Measurements from ENCODE around the gene ATAD2B. TPM values are rescaled to one million over a fixed set of nuclear protein-coding genes. Genes with fewer than 3 reads are reported as not detected.
"Not testable (repeated sequence)": the region's sequence is repeated elsewhere in the genome, so short reads cannot be mapped to it uniquely, and the experiment has no call there.

Gene ATAD2B
- total RNA-seq, 1 donor from 2014 or later: 68.5 TPM

DNA sequence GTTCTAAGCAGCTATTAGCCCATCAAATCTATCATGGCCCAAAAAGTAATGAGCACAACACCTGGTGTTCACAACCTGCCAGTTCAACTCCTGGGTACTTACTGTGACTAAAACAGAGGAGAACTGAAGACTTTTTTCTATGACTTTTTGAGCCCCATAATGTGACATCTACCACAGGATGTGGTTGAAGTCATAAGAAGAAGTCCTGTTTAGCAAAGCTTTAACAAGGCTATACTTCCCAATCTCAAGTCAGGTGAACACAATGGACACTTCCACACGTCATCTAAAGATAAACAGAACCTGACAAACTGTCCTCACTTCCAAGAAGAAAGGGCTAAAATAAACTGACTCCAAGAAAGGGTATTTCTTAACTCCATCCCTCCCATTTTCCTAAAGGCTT lies 138.8 kb downstream of the ATAD2B start:
- DNase-seq: no peak

DNA sequence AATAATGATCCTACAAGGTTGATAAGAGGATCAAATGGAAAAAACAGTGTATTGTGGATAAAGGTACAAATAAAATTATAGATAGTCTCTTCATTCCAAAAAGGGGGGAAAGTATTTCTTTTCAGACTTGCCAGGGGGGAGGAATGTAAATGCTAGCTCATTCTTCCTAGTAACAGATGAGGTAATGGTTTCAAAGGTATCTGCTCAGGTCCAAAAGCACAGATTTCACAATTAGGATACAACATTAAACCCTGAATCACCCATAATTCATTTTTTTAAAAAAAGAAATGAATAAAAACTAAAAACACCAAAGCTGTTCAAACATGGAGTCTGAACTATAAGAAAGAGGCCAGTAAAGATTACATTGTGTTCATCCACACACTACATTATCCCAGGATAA lies 142.0 kb downstream of the ATAD2B start:
- no peak for DNase-seq

DNA sequence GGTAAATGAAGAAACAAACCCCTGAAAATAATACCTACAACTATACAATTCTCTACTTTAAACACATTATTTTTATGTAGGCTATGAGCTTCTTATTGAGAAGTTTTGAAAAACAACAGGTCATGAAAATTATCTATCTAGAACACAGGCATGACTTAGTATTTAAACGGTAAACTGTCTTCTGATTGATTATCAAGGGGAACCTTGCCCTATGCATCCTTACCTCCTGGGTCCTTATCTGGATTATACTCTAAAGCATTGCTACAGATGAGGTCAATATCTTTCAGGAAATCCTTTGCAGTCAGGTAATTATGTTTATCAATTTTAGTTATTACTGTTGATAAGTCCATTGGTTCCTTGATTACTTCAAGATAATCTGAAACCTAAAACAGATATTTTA lies 144.3 kb downstream of the ATAD2B start:
- DNase-seq: no peak

DNA sequence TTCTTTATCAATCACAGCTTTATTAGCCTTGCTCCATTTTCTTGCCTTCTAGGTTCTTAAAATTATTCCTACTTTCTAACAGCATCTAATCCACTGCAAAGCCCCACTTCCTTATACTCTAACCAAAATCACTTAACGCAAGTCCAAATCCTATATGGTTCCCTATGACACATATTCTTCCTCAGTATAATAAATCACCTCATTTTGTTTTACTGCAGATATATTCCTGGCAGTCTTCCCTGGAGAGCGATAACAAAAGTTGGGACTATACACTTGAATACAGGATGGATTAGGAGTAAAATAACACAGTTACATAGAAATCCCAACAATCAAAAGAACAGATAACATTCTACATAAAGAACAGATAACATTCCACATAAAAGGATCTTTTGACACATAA lies 144.8 kb downstream of the ATAD2B start:
- no peak for DNase-seq

DNA sequence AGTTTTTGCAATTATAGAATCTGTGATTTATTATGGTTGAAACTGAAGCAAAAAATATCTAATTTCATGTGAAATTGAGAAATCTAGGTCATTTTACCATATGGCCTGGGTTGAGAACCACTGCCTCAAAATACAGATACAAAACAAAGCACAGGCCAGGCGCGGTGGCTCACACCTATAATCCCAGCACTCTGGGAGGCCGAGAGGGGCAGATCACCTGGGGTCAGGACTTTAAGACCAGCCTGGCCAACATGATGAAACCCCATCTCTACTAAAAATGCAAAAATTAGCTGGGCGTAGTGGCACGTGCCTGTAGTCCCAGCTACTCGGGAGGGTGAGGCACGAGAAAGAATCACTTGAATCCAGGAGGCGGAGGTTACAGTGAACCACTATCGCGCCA lies 146.5 kb downstream of the ATAD2B start:
- not testable (repeated sequence) for DNase-seq

DNA sequence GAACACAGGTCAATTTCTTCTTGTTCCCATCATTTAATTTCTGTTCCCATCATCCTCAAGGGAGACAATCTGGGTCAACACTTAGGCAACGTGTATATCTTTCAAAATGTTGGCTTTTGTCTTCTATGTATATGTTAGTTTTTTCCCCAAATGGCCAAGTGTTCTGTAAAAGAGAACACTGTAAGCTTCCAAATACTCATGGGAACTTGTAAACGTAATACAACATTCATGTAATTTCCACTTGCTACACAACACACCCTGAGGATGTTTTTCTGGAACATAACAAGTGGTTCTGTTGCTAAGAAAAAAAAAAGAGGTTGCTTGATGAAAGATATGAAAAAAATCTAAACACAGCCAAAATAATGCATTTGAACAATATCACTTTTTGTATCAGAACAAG lies 149.1 kb downstream of the ATAD2B start:
- DNase-seq: no peak

DNA sequence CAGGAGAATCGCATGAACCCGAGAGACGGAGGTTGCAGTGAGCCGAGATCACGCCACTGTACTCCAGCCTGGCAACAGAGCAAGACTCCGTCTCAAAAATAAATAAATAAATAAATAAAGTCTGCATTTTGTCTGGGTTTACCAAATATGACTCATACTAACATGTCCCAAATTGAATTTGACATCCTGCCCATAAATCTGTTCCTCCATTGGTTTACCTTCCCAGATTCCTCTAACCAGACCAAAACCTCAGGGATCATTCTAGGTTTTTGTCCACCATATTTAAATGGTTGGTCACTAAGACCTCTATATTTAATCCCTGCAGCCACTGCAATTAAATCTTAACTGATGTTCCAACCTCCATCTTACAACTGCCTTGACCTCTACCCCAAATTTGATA lies 150.9 kb downstream of the ATAD2B start:
- no peak for DNase-seq

DNA sequence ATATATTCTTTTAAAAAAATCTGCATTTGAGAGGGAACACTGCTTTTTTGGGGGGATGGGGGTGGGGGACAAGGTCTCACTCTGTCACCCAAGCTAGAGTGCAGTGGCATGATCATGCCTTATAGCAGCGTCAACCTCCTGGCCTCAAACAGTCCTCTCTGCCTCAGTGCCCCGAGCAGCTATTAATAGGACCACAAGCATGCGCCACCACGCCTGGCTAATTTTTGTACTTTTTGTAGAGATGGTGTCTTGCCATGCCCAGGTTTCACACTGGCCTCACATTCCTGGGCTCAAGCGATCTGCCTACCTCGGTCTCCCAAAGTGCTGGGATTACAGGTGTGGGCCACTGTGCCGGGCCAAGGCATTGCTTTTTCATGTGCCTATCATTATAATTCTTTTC lies 154.2 kb downstream of the ATAD2B start:
- DNase-seq: no peak

DNA sequence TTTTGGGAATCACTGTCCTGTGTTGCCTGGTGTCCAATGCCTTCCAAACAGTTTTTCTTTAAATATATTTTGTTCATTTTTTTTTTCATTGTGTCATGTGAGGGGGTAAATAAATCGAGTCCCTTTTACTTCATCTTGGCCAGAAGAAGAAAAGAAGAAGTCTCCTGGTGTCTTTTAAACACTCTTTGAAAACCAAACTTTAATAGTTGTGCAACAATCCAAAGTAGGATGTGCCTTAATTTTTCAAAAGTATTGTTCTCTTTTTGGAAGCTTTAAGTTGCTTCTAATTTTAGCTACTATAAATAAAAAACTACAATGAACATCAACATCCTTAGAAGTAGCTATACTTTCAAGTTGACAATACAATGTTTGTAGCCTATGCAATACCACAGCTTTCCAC lies 154.9 kb downstream of the ATAD2B start:
- no peak for DNase-seq

DNA sequence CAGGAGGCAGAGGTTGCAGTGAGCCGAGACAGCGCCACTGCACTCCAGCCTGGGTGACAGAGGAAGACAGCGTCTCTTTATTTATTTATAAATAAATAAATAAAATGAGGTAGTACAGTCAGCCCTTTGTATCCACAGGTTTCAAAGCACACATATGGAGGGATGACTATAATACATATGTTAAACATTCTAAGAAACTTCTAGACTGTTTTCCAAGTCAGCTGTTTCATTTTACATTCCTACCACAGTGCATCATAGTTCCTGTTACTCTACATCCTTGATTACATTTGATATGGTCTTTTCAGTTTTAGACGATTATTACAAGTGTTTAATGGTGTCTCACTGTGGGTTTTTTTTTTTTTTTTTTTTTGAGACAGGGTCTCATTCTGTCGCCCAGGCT lies 157.6 kb downstream of the ATAD2B start:
- no peak for DNase-seq

DNA sequence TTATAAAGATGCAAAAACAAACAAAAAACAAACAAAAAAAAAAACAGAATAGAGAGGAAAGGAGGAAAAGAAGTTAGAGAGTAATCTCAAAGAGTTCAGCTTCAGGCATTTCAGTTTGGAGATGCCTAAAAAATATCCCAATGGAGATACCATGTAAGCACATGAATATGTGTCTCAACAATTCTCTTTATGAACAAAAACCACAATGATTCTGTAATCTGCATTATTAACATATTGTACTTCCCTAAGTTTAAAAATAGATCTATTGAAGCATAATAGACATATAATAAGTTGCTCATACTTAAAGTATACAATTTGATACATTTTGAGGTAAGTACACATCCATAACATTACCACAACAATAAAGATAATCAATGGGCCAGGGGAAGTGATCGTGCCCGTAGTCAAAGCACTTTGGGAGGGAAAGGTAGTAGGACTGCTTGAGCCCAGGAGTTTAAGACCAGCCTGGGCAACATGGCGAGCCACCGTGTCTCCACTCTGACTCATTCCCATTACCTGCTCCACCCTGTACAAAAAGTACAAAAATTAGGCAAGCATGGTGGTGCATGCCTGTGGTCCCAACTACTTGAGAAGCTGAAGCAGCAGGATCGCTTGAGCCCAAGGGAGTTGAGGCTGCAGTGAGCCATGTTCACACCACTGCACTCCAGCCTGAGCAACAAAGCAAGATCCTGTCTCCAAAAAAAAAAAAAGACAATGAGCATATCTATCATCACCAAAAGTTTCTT lies 158.9 kb downstream of the ATAD2B start:
- no peak for DNase-seq

DNA sequence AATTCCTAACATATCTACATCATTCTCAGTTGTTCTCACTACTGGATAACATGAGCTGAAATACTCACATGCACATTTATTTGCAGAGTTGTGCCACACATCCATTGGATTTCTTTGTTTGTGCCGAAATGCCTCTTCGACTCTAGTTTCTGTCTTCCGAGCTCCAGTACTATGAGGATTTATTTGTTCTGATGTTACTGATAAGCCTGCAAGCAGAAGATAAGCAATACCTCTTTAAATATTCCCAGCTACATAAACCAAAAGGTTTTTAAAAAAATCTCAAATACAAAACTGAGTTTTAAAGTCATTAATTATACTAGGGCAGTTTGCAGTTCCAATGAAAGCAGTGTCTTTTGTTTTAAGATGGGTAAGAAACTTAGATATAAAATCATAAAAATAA lies 164.8 kb downstream of the ATAD2B start:
- no peak for DNase-seq

DNA sequence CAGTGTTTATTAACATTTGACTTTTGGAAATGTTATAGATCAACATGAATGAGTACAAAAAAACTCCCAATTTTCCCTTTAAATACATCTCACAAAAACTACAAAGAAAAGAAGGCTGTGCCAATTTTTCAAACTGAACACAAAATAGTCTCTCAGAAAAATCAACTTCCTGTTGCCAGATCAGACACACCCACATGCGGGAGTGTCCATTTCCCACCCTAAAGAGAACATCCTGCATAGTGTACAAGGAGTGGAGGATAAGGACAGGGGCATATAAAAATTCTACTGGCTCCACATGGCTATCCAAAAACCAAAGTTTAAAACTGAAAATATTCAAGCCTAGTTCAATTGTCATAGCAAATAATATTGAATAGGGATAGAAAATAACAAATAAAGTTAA lies 165.3 kb downstream of the ATAD2B start:
- DNase-seq: no peak

DNA sequence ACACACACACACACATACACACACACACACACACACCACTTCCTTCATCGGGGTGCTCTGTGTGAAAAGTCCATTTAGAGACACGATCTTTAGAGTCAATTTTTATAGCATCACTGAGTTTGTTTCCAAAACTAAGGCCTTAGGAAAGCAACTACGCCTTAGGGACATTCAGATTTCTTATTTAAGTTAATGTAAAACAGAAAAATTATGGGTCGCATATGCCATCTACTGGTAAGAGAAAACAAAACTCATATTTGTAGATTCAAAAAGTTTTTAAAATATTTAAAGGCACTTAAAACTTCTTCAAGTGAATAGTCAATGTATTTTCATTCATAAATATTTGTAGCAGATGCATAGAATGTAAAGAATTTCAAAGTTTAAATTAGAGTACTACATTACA lies 166.2 kb downstream of the ATAD2B start:
- no peak for DNase-seq

DNA sequence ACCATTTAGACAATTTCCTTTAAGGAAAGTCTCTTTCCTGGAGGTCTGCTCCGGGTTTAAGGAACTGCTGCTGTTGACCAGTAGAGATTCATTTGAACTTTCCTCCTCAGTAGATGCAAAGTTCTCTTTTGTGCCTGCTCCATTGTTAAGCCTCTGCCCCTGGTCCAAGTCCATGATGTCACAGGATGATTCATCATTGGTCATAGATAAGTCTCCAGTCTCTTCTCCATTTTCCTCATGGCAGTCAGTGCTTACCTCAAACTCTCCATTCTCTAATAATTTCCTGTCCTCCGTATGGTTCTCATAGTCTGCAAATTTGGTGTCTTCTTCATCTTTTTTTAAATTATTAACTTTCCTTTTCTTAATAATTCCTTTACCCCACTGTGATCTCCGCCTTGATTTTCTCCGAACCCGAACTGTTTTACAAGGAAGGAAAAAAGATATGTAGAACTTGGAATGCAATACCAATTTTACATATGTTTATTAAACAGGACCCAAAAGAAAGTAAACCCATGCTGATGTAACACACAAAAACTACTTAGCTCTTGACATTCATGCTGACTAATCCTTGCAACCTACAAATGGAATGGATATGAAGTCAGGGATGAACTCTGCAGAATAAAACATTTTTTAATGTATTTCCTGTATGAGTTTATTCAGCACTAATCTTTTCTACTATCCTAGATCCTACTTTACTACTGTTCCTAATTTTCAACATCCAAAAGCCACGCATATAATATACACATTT lies 169.1 kb downstream of the ATAD2B start:
- DNase-seq: no peak

DNA sequence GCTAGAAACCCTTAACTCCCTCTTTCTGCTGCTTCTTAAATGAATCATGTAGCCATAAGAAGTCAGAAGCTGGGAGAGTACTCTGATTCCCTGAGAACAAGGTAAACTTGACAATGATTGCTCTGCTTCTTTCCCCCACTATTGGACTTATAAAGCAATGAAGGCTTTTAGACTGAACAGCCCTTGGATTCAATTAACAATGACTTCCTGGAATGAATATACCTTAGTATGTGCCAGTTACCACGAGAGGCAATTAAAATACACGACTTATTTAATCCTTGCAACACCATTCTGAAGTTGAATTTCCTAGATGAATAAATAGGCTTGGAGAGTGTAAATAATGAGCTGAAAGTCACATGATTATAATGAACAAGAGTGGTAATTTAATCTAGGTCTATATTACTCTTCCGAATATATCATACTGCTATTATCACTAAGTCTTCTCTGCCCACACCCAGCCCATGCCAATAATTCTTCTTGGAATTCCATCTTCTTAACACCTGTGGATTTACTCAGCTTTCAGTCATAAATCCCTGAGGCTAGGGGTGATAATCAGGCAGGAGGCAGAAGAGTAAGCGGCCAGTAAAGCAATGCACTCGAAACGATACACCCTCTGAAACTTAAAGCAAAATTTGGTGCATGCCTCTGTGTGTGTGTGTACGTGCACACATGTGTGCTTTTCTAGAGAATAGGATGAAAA lies 170.2 kb downstream of the ATAD2B start:
- DNase-seq: no peak

DNA sequence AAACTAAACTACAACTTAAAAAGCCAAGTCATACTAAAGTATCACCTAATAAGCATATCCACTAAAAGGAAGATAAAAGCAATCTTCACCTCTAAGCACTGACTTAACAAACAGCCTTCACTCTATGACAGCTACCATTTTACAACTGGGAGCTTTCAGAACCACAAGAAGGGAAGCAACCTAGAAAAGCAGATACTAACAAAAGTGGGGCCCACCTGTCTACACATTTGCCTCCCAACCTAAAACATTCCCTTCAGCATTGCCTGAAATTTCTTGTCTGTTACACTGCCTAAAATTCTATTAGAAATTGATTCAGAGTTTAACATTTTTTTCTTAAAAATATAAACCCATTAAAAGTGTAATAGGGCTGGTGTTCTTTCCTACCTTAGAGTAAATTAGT lies 172.0 kb downstream of the ATAD2B start:
- no peak for DNase-seq

DNA sequence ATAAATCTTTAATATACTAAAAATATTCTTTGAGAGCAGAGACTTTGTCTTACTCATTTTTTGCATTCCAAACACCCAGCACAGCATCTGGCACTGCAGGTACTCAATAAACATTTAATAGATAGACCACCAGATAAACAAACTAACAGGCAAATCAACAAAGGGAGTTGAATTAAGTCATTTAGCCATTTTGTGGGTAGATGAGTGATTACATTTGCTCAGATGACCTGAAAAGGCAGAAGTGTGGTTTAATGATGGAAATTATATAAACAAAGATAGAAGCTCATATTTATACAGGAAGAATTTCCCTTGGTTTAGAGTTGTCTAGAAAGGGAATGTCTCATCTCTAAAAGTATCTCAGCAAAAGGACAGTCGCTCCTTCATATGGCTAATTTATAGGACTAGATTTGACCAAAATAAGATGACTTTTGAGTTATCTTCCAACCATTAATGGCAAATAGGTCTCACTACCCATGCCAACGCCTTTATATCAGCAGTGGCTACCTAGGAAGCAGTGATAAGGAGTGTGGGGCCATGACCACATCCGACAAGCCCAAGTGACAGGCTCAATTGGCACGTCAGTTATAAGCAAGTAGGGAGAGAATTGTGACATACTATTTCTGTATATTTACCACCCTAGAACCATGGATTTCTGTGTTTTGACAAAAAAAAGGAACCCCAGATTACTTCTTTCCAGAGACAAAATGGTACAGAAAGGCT lies 173.5 kb downstream of the ATAD2B start:
- no peak for DNase-seq

DNA sequence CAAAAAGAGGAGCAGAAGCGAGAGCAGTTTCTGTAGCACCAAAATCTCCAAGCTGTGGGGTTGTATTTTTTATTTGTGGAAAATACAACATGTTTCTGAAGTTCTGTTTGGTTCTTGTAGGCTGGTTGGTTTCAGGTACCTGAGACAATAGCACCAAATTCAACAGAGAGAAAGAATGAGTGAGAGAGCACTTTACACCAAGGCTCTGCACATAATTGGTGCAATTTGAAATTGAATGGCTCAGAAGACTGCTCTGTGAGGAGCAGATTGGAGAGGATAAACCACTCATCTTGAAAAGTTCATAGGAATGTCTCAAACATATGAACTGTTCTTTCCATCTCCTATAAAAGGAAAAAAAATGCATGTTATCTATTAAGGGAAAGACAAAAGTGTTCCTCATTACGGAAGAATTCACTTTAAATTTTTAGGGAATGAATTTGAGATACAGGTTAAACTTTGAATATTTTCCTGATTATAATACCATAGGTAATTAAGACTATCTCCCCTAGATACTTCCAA lies 175.1 kb downstream of the ATAD2B start:
- no peak for DNase-seq

DNA sequence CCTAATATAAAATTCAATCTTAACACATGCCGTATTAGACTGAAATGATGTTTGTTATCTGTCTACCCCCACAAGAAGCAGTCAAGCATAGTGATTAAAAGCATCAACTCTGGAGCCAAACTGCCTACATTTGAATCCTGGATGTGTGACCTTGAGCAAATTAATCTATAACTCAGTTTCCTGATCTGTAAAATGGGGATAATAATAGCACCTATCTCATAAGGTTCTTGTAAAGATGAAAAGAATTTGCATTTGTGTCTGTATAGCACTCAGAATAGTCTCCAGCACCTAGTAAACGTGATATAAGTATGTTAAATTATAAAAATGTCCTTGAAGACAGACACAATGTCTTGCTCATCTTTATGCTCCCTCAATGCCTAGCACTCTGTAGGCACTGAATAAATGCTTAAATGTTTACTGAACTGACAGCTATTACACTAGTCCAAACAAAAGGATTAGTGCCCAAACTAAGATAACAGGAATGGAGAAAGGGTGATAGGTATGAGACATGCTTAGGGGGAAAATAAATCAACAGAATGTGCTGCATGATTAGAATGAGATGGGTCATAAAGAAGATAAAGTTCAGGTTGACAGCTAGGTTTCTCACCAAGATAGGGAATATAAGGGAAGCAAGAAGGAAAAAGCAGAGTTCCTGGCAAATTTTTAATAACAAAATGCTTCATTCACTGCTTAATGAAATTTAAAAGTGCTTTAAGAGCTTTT lies 180.6 kb downstream of the ATAD2B start:
- no peak for DNase-seq

DNA sequence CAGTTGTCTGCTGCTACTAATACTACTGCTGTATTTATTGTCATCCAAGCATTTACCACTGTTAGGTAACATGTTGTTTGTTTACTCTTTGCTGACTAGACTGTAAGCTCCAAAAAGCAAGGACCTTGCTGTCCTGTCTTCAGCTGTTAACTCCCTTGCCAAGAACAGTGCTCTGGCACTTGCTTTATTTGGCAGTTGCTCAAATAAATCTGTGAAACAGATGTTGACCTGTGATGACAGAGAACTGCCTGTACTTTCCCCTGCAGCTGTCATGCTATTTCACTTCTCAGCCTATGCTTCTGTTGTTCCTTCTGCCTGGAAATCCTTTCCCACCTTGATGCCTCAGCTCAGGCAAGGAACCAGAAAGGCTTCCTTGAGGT lies 181.2 kb downstream of the ATAD2B start:
- DNase-seq: no peak

All from occipital lobe (tissue), 2 donors.